DMS53 treated with DMSO at 0.1 percent for 48 hours (cell line): ENCODE data around the gene AKT1.

ENCODE experiments used
- DNase-seq: peaks from one replicate; lab custom pipeline; 2025; ENCODE audit not compliant: unreplicated experiment; lab: John Stamatoyannopoulos, UW

The AKT1 gene

DNA sequence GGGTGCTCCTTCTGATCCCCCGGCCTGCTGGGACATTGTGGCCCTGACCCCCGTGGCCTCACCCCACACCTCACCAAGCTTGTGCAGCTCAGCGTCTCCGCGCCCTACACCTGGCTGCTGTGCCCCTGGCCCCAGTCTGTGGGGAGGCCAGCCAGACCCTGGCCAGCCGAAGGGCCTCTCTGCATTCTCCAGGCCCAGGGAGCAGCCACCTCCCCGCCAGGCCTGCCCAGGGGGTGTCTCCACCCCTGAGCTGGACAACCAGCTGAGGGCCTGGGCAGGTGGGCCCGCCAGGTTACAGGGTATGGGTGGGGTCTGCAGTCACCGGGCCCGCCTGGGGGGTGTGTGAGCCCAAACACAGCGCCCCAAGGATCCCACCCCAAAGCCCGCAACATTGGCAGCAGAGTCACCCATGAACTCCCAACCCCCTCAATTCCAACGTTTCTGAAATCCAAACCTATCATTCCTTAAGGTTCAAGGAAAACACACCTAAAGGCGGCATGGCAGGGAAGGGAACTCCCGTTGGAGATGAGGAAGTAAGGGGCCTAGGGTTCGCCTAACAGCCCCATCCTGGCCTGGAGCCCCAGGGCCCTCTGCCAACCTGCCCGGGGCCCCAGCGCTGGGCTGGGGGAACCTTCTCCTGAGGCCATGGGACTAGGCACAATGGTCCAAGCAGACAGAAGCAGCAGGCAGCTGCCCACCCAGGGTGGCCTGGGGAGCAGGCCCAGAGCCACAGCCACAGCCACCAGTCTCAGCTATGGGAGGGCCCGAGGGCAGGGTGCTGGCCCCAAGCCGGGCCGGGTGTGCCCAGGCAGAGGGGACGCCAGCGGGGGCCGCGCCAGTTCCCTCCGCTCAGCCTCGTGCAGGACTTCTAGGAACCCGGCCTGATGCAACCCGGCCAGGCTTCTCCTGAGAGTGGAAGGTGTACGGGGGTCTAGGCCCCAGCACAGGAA, 8.5 kb downstream of the AKT1 start:
- no peak for DNase-seq

DNA sequence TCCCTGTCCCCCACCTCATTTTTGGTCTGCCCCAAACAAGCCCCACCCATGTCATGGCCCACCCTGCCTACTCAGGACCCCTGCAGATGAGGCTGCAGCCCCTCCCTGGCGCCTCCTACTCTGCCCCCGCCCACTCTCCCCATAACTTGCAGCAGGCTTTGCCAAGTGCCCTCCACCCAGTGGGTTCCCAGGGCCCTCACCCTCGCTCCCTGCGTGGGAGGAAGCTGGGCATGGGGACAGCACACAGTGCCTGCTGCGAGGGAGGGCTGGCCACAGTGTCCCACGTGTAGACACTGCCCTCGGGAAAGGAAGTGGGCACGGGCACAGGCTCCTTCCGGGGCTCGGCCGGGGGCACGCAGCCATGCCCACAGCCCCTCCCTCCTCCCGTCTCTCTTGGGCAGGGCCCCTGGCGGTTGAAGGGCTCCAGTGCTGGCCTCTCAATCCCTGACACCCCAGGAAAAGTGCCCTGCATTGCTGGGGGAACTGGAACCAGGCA, 9.4 kb downstream of the AKT1 start:
- no peak for DNase-seq

DNA sequence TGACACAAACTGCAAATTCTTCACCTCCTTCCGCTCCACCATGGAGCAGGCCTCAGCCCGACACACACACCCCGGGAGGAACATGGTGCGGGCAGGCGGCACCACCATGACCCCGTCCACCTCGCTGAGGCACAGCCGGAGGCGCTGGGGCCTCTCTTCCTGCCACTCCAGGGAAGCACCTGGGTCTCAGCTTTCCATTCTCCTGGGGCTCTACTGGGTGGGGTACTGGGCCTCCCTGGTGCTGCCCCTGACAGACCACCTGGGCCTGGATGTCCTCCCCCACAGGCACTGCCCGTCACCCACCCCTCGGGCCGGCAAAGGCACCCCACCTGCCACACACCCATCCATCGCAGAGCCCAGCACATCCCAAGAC, 9.9 kb downstream of the AKT1 start:
- DNase-seq: no peak

DNA sequence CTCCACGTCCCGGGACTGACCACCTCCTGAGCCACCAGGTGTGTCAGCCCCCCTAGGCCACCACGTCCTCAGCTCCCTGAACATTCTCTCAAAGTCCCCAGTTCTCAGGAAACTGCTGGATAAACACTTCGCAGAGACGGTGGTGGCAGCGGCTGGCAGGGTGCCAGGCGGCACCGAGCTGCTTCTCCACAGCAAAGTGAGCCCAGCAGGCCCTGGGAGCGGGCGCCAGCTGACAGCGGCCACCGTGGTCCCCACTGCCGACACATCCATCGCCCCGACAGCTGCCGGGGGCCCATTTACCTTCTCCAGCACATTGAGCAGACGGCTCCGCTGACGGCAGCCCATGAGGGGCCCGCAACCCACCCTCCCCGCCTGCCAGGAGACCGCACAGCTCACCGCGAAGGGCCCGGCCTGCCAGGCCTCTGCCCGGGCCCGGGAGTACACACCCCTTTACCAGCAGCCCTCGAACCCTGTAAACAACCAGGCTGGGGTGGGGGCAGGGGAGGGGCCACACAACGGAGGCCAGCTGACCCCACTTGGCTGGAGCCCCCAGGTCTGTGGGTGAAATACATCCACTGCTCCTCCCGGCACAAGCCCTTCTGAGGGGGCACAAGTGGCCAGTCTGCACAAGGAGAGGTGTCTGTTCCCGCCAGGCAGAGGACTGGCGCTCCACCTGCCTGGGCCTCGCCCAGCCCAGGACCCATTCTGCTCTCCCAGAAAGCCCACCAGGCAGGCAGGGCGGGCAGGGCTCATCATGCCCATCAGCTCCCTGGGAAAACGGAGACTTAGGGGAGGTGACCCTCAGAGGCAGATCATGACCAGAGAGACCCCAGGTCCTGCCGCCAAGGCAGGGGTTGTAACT, 10.5 kb downstream of the AKT1 start:
- no peak for DNase-seq

DNA sequence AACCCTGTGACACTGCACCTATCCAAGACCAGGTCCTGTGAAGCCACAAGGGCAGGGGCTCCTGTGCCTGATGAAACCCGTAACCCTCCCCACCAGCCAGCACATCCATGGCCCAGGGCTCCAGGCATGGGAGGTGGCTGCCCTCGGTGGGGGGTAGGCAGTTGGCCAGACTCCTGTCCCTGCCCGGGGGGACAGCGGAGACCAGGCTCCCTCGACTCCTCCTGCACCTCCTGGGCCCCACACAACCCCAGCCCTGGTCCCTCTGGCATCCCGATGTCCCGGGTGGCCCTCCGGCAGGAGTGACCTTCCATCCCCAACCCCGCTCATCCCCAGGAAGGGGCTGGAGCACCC, 11.4 kb downstream of the AKT1 start:
- no peak for DNase-seq

DNA sequence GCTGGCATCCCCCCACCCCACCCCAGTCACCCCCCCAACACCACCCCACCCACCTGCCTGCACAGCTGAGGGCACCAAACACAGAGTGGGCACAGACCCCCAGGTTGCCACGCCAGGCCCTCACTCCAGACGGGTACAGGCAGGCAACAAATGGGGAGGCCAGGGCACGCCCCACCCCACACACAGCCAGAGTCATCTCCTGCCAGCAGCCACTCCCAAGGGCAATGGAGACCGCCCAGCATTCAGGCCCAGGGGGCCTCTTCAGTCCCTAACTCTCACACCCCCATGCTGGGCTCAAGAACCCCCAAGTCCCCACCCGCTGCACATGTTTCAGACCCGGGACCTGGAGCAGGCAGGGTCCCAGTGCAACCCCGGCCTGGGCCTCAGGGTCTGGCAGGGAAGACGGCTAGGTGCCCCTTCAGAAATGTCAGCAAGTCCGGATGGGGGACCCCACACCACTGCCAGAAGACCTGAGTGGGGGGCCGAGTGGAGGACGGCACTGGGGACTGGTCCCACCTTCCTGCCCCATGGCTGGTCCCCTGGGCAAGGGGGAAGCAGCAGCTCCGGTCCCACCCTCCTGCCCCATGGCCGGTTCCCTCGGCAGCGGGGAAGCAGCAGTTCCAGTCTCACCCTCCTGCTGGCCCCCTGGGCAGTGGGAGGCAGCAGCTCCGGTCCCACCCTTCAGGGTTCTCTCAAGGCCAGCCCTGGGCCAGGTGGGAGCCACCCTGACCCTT, 11.9 kb downstream of the AKT1 start:
- DNase-seq: no peak

DNA sequence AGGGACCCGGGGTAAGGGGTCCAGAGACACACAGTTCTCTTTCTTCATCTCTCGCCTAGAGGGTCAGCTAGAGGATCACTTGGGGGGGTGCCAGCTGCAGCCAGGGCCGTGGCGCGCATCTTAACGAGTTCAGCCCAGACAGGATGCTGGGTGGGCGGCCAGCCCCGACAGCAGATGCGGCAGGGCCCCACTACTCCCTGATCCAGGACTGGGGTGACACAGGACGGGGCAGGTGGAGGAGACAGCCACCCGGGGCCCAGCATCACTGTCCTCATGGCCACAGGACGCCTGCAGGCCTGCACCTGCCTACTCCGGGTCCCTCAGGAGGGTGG, 12.8 kb downstream of the AKT1 start:
- DNase-seq: no peak

DNA sequence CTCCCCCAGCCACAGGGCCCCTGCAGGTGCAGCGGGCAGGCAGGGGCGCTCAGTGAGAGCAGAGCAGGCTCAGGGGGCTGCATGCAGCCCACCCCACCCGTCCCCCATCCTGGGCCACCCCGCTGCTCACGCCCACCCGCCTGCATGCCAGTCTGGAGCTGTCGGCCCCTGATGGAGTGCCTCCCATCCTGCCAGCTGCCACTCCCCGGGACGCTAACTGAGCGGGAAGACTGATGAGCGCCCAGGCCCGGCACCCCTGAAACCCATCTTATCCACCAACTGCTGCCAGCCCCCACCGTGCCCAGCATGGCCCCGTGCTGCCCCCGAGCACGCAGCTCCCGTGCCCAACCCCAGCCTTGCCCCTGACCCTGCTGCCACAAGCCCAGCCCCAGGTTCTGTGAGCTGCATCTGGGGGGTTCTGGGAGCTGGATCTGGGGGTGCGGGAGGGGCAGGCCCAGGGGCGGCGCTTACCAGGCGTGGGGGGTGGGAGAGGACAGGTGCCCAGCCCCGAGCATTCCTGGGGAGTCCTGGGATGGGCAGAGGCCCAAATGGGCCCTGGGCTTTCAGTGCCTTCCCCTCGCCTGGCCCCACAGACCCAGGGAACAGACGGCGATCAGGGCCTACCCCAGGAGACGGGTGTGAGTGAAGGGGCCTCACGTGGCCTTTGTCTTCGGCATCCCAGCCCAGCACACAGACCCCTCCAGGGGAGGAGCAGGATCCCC, 13.3 kb downstream of the AKT1 start:
- no peak for DNase-seq

DNA sequence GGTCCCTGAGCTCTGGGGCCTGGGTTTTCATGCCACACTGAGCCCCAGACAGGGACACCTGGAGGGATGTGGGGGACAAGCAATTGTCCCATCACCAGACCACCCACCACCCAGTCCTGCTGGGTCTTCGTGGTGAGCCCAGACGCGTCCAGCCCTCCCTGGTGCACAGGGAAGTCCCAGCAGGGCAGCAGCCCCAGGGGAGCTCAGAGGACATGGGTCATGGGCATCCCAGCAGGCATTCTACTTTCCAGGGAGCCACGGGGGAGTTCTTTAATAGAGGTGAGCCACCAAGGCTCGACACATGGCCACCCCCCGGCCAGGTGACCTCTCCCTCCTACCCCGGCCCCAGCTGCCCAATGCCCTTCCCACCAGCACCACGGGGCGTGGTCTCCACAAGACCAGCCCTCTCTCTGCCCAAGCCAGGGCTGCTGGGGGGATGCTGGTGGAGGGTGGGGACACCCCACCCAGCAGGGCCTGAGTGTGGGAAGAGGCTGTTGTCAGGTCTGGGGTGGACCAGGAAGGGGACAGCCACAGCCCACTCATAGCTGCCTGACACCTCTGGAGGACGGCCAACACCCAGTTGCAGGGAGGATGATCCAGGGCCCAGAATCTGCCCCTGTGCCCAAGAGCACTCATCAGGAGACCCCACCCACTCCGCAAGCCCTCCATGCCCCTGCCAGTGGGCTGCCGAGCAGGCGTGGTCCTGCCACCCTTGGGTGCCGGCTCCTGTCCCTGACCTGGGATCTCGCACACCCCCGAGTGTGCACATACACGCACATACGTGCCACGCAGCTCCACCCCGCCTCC, 14.1 kb downstream of the AKT1 start:
- DNase-seq: no peak

DNA sequence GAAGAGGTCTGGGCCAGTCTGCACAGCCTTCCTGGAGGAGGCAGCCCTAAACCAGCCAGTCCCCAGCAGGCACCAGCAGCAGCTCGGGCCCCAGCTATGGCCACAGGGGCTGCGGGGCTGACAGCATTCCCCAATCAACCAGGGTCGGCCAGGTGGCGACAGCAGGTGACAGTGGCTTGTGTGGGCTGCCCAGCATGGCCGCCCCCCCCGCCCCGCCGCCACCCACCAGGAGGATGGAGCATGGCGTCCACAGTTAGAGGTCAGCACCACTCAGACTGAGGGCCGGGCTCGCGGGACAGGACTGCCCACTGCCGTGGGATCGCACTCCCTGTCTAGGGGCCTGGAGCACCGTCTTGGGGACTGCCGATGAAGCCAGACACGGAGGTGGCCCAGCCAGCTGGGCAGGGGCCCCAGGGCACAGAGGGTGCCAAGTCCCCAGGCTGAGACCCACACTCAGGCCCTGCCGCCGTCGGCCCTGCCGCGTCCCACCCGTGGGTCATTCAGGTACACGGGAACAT, 15.0 kb downstream of the AKT1 start:
- no peak for DNase-seq

DNA sequence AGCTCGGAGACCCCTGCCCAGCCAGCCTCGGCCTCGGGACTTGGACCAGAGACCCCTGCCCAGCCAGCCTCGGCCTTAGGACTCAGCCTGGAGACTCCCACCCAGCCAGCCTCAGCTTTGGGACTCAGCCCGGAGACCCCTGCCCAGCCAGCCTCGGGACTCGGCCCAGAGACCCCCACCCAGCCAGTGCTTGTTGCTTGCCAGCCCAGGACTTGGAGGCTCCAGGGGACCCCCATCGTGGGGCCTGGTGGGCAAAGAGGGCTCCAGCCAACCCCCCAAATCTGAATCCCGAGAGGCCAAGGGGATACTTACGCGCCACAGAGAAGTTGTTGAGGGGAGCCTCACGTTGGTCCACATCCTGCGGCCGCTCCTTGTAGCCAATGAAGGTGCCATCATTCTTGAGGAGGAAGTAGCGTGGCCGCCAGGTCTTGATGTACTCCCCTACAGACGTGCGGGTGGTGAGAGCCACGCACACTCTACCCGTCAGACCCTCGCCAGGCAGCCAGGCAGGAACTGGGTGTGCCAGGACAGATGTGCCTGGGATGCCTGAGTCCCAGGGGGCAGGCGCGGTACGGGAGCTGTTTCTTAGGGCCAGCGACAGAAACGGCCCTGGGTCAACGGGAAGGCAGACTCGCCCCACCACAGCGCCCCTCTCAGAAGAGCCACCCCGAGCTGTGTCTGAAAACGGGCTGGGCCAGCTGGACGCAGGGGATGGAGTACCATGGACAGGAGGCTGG, 15.6 kb downstream of the AKT1 start:
- no peak for DNase-seq

DNA sequence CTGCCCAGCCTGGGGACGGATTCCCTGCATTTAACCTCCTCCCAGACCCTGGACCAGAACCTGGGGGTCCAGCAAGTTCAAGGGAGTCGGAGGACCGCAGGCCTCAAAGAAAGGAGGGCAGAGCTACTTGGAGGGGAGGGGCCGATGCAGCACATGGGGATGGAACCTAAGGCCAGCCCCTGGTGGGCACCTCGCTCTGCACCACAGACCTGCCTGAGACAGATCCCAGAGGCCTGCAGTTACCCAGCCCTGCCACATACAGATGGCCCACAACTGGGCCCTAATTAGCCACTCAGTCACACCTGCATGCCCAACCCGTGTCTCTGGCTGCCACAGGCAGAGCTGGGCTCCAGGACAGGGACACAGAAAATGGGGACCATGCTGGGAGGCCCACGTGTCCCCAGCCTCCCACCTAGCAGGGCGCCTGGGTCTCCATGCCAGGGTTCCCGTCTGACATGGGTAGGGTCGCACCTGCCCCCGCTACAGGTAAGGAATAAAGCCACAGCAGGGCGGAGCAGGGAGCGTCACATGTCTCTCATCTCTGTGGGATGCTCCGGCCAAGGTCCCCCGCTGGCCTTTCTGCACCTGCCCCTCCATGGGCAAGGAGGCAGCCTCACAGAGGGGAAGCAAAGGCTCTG, 16.7 kb downstream of the AKT1 start:
- DNase-seq: no peak

DNA sequence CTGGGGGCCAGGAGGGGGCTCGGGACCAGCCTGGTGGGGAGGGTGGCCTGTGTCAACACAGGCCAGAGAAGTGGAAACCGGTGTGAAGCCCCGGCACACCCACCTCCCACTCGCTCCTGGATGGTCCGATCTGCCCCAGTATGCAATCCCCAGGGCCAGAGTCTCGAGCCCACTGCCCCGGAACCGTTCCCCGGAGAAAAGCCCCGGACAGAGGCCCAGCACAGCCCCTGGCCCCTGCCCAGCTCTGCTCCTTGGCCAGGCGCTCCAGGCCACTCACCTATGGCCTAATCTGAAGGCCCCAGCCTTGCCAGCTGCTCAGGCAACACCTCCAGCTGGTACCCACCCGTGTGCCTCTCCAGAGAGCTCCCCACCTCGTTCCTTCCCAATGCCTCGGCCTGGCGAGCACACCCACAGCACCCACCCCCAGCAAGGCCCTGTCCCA, 17.7 kb downstream of the AKT1 start:
- no peak for DNase-seq

DNA sequence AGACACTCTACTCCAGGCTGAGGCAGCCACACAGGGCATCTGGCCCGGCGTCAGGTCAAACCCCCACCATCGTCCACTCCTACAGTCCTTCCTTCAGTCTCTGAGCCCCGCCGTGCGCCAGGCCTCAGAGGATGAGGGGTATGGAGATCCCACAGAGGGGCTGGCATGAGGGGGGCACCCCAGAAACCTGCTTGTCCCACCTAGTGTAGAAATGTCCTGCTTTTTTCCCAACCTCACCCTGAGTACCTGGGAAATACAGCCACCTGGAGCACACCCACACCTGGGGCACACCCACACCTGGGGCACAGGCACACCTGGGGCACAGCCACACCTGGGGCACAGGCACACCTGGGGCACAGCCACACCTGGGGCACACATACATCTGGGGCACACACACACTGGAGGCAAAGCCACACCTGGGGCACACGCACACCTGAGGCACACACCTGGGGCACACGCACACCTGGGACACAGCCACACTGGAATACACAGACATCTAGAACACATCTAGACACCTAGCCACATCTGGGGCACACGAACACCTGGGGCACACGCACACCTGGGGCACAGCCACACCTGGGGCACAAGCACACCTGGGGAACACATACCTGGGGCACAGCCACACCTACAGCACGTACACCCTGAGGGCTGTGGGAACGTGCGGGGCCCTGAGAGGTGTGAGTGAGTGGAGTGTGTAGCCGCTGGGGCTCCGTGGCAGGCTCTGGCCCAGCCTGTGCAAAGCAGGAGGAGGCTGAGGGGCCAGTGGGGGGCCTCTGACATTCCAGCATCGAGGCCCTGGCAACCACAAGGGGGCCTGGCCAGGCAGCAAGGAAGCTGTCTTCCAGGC, 18.4 kb downstream of the AKT1 start:
- no peak for DNase-seq

DNA sequence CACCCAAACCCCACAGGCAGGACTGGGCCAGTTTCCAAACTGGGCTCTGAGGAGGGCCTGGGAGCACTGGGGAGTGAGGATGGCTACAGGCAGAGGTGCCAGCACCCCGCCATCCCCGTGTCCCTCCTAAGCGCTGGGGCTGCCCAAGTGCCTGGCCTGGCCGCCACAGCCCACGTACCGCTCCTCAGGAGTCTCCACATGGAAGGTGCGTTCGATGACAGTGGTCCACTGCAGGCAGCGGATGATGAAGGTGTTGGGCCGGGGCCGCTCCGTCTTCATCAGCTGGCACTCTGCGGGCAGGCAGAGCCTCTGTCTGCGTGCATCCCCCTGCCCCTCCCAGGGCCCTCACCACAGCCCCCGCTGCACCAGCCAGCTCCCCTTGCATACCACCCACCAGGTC, 19.1 kb downstream of the AKT1 start:
- DNase-seq: no peak

DNA sequence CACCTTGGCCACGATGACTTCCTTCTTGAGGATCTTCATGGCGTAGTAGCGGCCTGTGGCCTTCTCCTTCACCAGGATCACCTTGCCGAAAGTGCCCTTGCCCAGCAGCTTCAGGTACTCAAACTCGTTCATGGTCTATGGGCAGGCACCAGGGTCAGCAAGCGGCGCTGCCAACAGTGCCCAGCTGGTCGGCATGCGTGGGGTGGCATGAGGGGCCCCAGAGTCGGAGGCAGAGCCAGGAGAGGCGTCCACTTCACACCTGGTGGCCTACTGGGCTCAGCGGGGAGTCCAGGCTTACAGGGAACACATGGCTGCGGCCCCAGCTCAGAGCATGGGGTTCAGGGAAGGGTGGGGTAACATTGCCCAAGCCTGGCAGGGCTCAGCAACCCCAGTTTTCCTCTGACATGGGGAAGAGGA, 20.5 kb downstream of the AKT1 start:
- no peak for DNase-seq

DNA sequence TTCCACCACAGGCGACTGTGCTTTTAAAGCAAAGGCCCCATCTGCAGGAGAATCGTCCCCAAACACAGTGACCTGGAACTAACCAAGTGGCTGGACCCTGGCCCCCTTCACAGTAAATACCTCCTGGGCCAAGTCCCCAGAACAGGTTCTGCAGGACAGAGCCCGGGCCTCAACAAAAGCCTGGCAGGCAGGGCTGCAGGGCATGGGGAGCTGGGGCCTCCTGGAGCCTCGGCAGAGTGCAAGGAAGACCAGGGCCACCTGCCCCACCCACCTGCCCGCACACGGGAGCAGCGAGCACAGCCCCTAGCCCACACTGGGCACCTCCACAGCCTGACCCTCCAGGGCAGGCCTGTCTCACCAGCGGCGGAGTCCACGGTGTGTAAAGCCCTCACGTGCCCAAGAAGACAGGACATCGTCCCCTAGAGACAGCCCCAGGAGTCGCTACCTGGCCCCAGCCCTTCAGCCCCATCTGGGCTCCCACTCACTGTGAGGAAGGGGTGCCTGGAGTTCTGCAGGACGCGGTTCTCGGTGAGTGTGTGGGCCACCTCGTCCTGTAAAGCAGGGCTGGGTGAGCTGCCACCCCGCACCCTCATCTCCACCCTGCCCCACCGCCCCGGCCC, 21.0 kb downstream of the AKT1 start:
- DNase-seq: no peak
